CD4-positive, alpha-beta T cell (primary cell): ENCODE data around the gene SYCP2L. TPM values are rescaled to one million over a fixed set of nuclear protein-coding genes. Genes with fewer than 3 reads are reported as not detected.

Source experiments
- ATAC-seq: fragments of 200-7000 bp; cut with Tn5 transposase; one replicate; pipeline ENCODE4 v1.10.0; 2022; ENCODE audit warnings: mild to moderate bottlenecking; ENCODE audit not compliant: poor library complexity
- CTCF ChIA-PET: fragments of 350-600 bp; sonication (Branson Sonifier 250); formaldehyde crosslinking; loops from one replicate; lab custom pipeline; 2021; ENCODE audit warnings: antibody characterized with exemption, inconsistent platforms; lab: Charles Lee
- POLR2A ChIA-PET: fragments of 350-600 bp; sonication (Branson Sonifier 250); formaldehyde crosslinking; loops from one replicate; lab custom pipeline; 2021; ENCODE audit warnings: antibody characterized with exemption, inconsistent platforms; lab: Charles Lee
- DNase-seq, 14 experiments: peaks; one replicate each; pipeline ENCODE4 v3.0.0-alpha.2; 2013 to 2020; ENCODE audit warnings: mixed read lengths in 2 of 14
- H3K27ac ChIP-seq, 2 donors: one replicate each; pipeline versions ENCODE4 v1.5.1 to v1.7.0; 2013; ENCODE audit warnings: low read length in 2 of 2, low read depth in 1 of 2, mild to moderate bottlenecking in 1 of 2
- H3K27me3 ChIP-seq, 2 experiments: 1 replicate in 1 of 2; 2 replicates in 1 of 2; pipeline versions ENCODE4 v1.6.1 to v1.7.0; 2013; ENCODE audit warnings: low read length in 2 of 2, control low read depth in 1 of 2, mild to moderate bottlenecking in 1 of 2, moderate library complexity in 1 of 2; ENCODE audit not compliant: insufficient read depth in 2 of 2, control insufficient read depth in 1 of 2
- H3K36me3 ChIP-seq: one replicate; pipeline ENCODE4 v1.6.1; 2013; ENCODE audit warnings: low read length, control low read depth; ENCODE audit not compliant: insufficient read depth
- H3K4me1 ChIP-seq: one replicate; pipeline ENCODE4 v1.6.1; 2013; ENCODE audit warnings: low read length, control low read depth; ENCODE audit not compliant: insufficient read depth
- H3K4me3 ChIP-seq: one replicate; pipeline ENCODE4 v1.5.1; 2013; ENCODE audit warnings: mild to moderate bottlenecking, low read length, moderate library complexity
- H3K9me3 ChIP-seq, 2 experiments: 1 replicate in 1 of 2; 2 replicates in 1 of 2; pipeline versions ENCODE4 v1.6.1 to v1.7.0; 2013; ENCODE audit warnings: low read length in 2 of 2, mild to moderate bottlenecking in 2 of 2, control low read depth in 1 of 2, moderate library complexity in 1 of 2; ENCODE audit not compliant: control insufficient read depth in 1 of 2, insufficient read depth in 1 of 2
- H3K27ac Mint-ChIP-seq: one replicate; pipeline ENCODE4 v1.8.0; 2020; ENCODE audit warnings: mixed read lengths
- H3K27me3 Mint-ChIP-seq: one replicate; pipeline ENCODE4 v1.8.0; 2021; ENCODE audit warnings: mixed read lengths
- H3K36me3 Mint-ChIP-seq: one replicate; pipeline ENCODE4 v1.8.0; 2021; ENCODE audit warnings: low read depth, mixed read lengths
- H3K4me1 Mint-ChIP-seq: one replicate; pipeline ENCODE4 v1.8.0; 2021; ENCODE audit warnings: low read depth, mixed read lengths
- H3K4me3 Mint-ChIP-seq: one replicate; pipeline ENCODE4 v1.8.0; 2020; ENCODE audit warnings: mild to moderate bottlenecking, mixed read lengths
- H3K9me3 Mint-ChIP-seq: one replicate; pipeline ENCODE4 v1.8.0; 2020; ENCODE audit warnings: mixed read lengths
- CTCF ChIP-seq: fragments of 200-600 bp; IDR thresholded peaks from one replicate; pipeline ENCODE4 v1.8.0; 2022; ENCODE audit warnings: antibody characterized with exemption, mild to moderate bottlenecking
- intact Hi-C, 2 experiments: fragments of 100-400 bp; cut with DNase I in 1 of 2; cut with micrococcal nuclease in 1 of 2; formaldehyde crosslinking; loops; one replicate each; pipeline versions ENCODE4 v1.15.1 to v1.9.0; 2023 to 2025; cut with DNase I, micrococcal nuclease
- total RNA-seq, 174 experiments: library from RNA in 2 of 174; stranded (reverse) in 2 of 174; gene quantifications; one replicate each; pipeline ENCODE4 v1.2.3 and lab custom pipeline; 2021 to 2026

SYCP2L gene
- total RNA-seq, 2 experiments from 2014 or later: 0.36 TPM; not detected in 1

GRCh38 chr6:10896691-10897090, 9.8 kb downstream of the SYCP2L start:
- H3K27me3 ChIP-seq: peaks cover 0 to 5% of the 10 kb centered on the region in 2 experiments
- H3K4me1 ChIP-seq: no peaks in the 10 kb centered on the region
- CTCF ChIA-PET: interaction anchor here (0.7 kb wide), 1 partner anchor 707 kb away, joined by 4 read pairs; no protein-coding TSS in a partner anchor
- no peak for TF ChIP-seq CTCF
- peaks cover 0 to 5% of the 10 kb centered on the region in 2 experiments for H3K9me3 ChIP-seq
- Mint-ChIP-seq H3K4me3 (no peak overlapping the region), H3K4me1 (no peaks in the 10 kb centered on the region), H3K9me3 (no peaks in the 10 kb centered on the region), H3K27ac (no peak overlapping the region), H3K27me3 (peaks cover 28% of the 10 kb centered on the region), H3K36me3 (no peaks in the 10 kb centered on the region)
- H3K36me3 ChIP-seq: no peaks in the 10 kb centered on the region
- DNase-seq (no peak), ATAC-seq (no peak)
- POLR2A ChIA-PET: no interaction called here
- intact Hi-C loops: no loop called here
- H3K4me3 ChIP-seq: no peak overlapping the region
- no peak overlapping the region for H3K27ac ChIP-seq

DNA sequence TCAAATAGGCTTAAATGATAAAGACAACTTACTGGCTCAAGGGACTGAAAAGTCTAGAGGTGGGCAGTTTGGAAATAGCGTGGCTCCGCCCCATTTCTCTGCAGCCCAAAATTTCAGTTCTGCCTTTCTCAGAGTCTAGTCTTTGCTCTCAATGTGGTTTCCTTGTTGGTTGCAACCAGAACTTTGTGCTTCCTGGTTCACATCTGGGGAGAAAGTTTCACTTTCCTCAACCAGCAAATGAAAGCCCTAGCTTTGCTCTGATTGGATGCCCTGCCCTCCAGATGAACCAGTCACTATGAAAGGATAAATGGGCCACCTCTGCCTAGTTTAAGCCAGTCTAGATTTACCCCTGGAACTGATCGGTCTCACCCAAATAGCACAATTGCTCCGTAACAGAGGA, 14.9 kb downstream of the SYCP2L start:
- H3K4me3 ChIP-seq: no peak overlapping the region
- DNase-seq (peak in 3 of 14 experiments; percentile 19 to 40 (median 28)), ATAC-seq (no peak)
- intact Hi-C loops: no loop called here
- peaks cover 0 to 2% of the 10 kb centered on the region in 2 experiments for H3K27me3 ChIP-seq
- no peaks in the 10 kb centered on the region for H3K9me3 Mint-ChIP-seq
- no peaks in the 10 kb centered on the region for H3K36me3 ChIP-seq
- no peaks in the 10 kb centered on the region for H3K4me1 ChIP-seq
- H3K27ac Mint-ChIP-seq: no peak overlapping the region
- ChIA-PET POLR2A (no interaction called here), CTCF (no interaction called here)
- peaks cover 0 to 10% of the 10 kb centered on the region in 2 experiments for H3K9me3 ChIP-seq
- TF ChIP-seq CTCF: no peak
- peaks cover 5% of the 10 kb centered on the region for H3K27me3 Mint-ChIP-seq
- H3K27ac ChIP-seq: no peak overlapping the region
- no peak overlapping the region for H3K4me3 Mint-ChIP-seq
- no peaks in the 10 kb centered on the region for H3K4me1 Mint-ChIP-seq
- H3K36me3 Mint-ChIP-seq: no peaks in the 10 kb centered on the region

DNA sequence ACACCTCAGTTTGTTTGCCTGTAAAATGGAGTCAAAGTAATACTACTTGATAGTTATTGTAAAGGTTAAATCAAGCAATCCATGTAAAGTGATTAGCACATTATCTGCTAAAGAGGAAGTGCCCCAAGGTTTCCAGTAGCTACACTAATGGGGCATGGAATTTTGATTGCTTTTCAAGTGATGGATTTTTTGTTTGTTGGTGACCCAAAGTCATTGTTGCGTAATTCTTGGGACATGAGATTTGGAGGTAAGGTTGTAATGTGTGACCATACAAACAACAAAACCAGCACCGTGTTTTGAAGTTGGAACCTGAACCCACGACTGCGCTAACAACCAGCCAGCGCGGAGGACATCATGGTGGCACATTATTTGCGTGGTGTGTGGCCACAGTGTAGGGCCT, 17.2 kb downstream of the SYCP2L start:
- Histone ChIP-seq H3K36me3 (no peaks in the 10 kb centered on the region), H3K9me3 (peaks cover 0 to 10% of the 10 kb centered on the region in 2 experiments), H3K27me3 (peaks cover 0 to 2% of the 10 kb centered on the region in 2 experiments), H3K4me1 (no peaks in the 10 kb centered on the region), H3K4me3 (no peak overlapping the region), H3K27ac (no peak overlapping the region)
- intact Hi-C loops: no loop called here
- Mint-ChIP-seq H3K4me3 (no peak overlapping the region), H3K9me3 (no peaks in the 10 kb centered on the region), H3K27ac (no peak overlapping the region), H3K36me3 (no peaks in the 10 kb centered on the region), H3K4me1 (no peaks in the 10 kb centered on the region), H3K27me3 (peaks cover 9% of the 10 kb centered on the region)
- POLR2A ChIA-PET: no interaction called here
- CTCF ChIA-PET: no interaction called here
- TF ChIP-seq CTCF: no peak
- ATAC-seq (no peak), DNase-seq (no peak)
